ENCODE measurements around the gene SYNDIG1.

Gene SYNDIG1

GRCh38 chr20:24522452-24523330 lies 53.3 kb downstream of the SYNDIG1 start:
- no peak for DNase-seq (ENCODE audit: low read depth in 2 of 3, low spot score in 2 of 3)

GRCh38 chr20:24523661-24524060 lies 54.2 kb downstream of the SYNDIG1 start:
- no peak for DNase-seq (ENCODE audit: low read depth in 2 of 3, low spot score in 2 of 3)

GRCh38 chr20:24528583-24529368 lies 59.3 kb downstream of the SYNDIG1 start:
- DNase-seq (ENCODE audit: low read depth in 2 of 3, low spot score in 2 of 3) = no peak

- DNase-seq (ENCODE audit: low read depth in 2 of 3, low spot score in 2 of 3) = no peak
These were observed 59.9 kb downstream of the SYNDIG1 start for GRCh38 chr20:24529369-24529719.

- no peak for DNase-seq (ENCODE audit: low read depth in 2 of 3, low spot score in 2 of 3)
These were observed 60.8 kb downstream of the SYNDIG1 start for GRCh38 chr20:24530131-24530680.

- no peak for DNase-seq (ENCODE audit: low read depth in 2 of 3, low spot score in 2 of 3)
These were observed 61.8 kb downstream of the SYNDIG1 start for GRCh38 chr20:24531202-24531601.

GRCh38 chr20:24531631-24532419 lies 62.4 kb downstream of the SYNDIG1 start:
- DNase-seq (ENCODE audit: low read depth in 2 of 3, low spot score in 2 of 3) = no peak

- DNase-seq (ENCODE audit: low read depth in 2 of 3, low spot score in 2 of 3) = no peak
These were observed 64.0 kb downstream of the SYNDIG1 start for GRCh38 chr20:24533449-24533848.

- DNase-seq (ENCODE audit: low read depth in 2 of 3, low spot score in 2 of 3) = no peak
These were observed 64.9 kb downstream of the SYNDIG1 start for GRCh38 chr20:24534282-24534681.

GRCh38 chr20:24535941-24536730 lies 66.7 kb downstream of the SYNDIG1 start:
- no peak for DNase-seq (ENCODE audit: low read depth in 2 of 3, low spot score in 2 of 3)

- no peak for DNase-seq (ENCODE audit: low read depth in 2 of 3, low spot score in 2 of 3)
These were observed 67.8 kb downstream of the SYNDIG1 start for GRCh38 chr20:24537210-24537609.

- DNase-seq (ENCODE audit: low read depth in 2 of 3, low spot score in 2 of 3) = no peak
These were observed 73.3 kb downstream of the SYNDIG1 start for GRCh38 chr20:24542721-24543120.

GRCh38 chr20:24543168-24543567 lies 73.7 kb downstream of the SYNDIG1 start:
- DNase-seq (ENCODE audit: low read depth in 2 of 3, low spot score in 2 of 3) = no peak

GRCh38 chr20:24543741-24544140 lies 74.3 kb downstream of the SYNDIG1 start:
- DNase-seq (ENCODE audit: low read depth in 2 of 3, low spot score in 2 of 3) = no peak

- no peak for DNase-seq (ENCODE audit: low read depth in 2 of 3, low spot score in 2 of 3)
These were observed 74.9 kb downstream of the SYNDIG1 start for GRCh38 chr20:24544371-24544770.

- no peak for DNase-seq (ENCODE audit: low read depth in 2 of 3, low spot score in 2 of 3)
These were observed 75.7 kb downstream of the SYNDIG1 start for GRCh38 chr20:24545168-24545567.

GRCh38 chr20:24546232-24546892 lies 76.9 kb downstream of the SYNDIG1 start:
- no peak for DNase-seq (ENCODE audit: low read depth in 2 of 3, low spot score in 2 of 3)

- DNase-seq (ENCODE audit: low read depth in 2 of 3, low spot score in 2 of 3) = no peak
These were observed 78.5 kb downstream of the SYNDIG1 start for GRCh38 chr20:24547967-24548366.

GRCh38 chr20:24559114-24559732 lies 89.8 kb downstream of the SYNDIG1 start:
- no peak for DNase-seq (ENCODE audit: low read depth in 2 of 3, low spot score in 2 of 3)
